GM11168 (cell line): Measurements from ENCODE around the gene MIF4GD.
"Not testable (repeated sequence)": the region's sequence is repeated elsewhere in the genome, so short reads cannot be mapped to it uniquely, and the experiment has no call there.

ENCODE experiments used
- in situ Hi-C: fragments of 300-500 bp; cut with MboI; formaldehyde crosslinking; loops from one replicate; pipeline ENCODE4 v1.12.0; 2022; ENCODE audit warnings: low sequenced_read_pairs; ENCODE audit not compliant: unreplicated experiment

The MIF4GD gene

GRCh38 chr17:75289115-75289831, 18.2 kb upstream of the MIF4GD start, which contains the start of gene SLC25A19:
Gene SLC25A19, minus strand, starts transcription at chr17:75289433. Its CDS starts 2,669 bp downstream, at chr17:75286764.
- in situ Hi-C loops: no loop called here

- in situ Hi-C loops: no loop called here
These were observed 17.7 kb upstream of the MIF4GD start for GRCh38 chr17:75288770-75289114.

- in situ Hi-C loops: no loop called here
These were observed 17.3 kb upstream of the MIF4GD start for GRCh38 chr17:75288359-75288758.

- in situ Hi-C loops: no loop called here
These were observed 16.2 kb upstream of the MIF4GD start for GRCh38 chr17:75287221-75287620.

GRCh38 chr17:75285123-75285522, 14.1 kb upstream of the MIF4GD start:
- in situ Hi-C loops: no loop called here

GRCh38 chr17:75280189-75280588, 9.2 kb upstream of the MIF4GD start:
- in situ Hi-C loops: not testable (repeated sequence)

GRCh38 chr17:75277664-75278071, 6.6 kb upstream of the MIF4GD start:
- in situ Hi-C loops: no loop called here

GRCh38 chr17:75273977-75274708, 3.1 kb upstream of the MIF4GD start:
- in situ Hi-C loops: no loop called here

- in situ Hi-C loops: no loop called here
These were observed 1.8 kb upstream of the MIF4GD start for GRCh38 chr17:75272848-75273184.

- in situ Hi-C loops: no loop called here
These were observed 1.2 kb upstream of the MIF4GD start for GRCh38 chr17:75271955-75272847.

- in situ Hi-C loops: no loop called here
These were observed 363 bp upstream of the MIF4GD start for GRCh38 chr17:75271233-75271954.

GRCh38 chr17:75270218-75270965, 639 bp downstream of the MIF4GD start:
- in situ Hi-C loops: no loop called here

- in situ Hi-C loops: no loop called here
These were observed 1.2 kb downstream of the MIF4GD start for GRCh38 chr17:75269844-75270217.

GRCh38 chr17:75267411-75268232, 3.4 kb downstream of the MIF4GD start:
- in situ Hi-C loops: no loop called here

- in situ Hi-C loops: no loop called here
These were observed 3.9 kb downstream of the MIF4GD start for GRCh38 chr17:75267153-75267410.

- in situ Hi-C loops: no loop called here
These were observed 4.5 kb downstream of the MIF4GD start for GRCh38 chr17:75266316-75267152.

- in situ Hi-C loops: no loop called here
These were observed 5.3 kb downstream of the MIF4GD start for GRCh38 chr17:75265614-75266315.

GRCh38 chr17:75263055-75263454, 8.0 kb downstream of the MIF4GD start:
- in situ Hi-C loops: no loop called here
